Liver (tissue), 9 donors: ENCODE data around the gene CTTNBP2. TPM values are rescaled to one million over a fixed set of nuclear protein-coding genes. Genes with fewer than 3 reads are reported as not detected.

Experiments
- DNase-seq: peaks from one replicate; pipeline ENCODE4 v3.0.0-alpha.2; 2017; ENCODE audit warnings: low spot score
- H3K27ac ChIP-seq, 2 donors: one replicate each; pipeline ENCODE4 v1.7.0; 2013; ENCODE audit warnings: inconsistent platforms in 2 of 2, low read length in 2 of 2, control low read depth in 1 of 2, low read depth in 1 of 2, mild to moderate bottlenecking in 1 of 2
- H3K27me3 ChIP-seq, 4 donors: one replicate each; pipeline versions ENCODE4 v1.6.1 to v1.7.0; 2013; ENCODE audit warnings: low read length in 3 of 4, inconsistent platforms in 1 of 4, mild to moderate bottlenecking in 1 of 4, moderate library complexity in 1 of 4; ENCODE audit not compliant: control insufficient read depth in 4 of 4, insufficient read depth in 4 of 4
- H3K36me3 ChIP-seq, 4 donors: one replicate each; pipeline versions ENCODE4 v1.6.1 to v1.7.0; 2013; ENCODE audit warnings: low read length in 3 of 4, mild to moderate bottlenecking in 3 of 4, low read depth in 1 of 4, moderate library complexity in 1 of 4; ENCODE audit not compliant: control insufficient read depth in 4 of 4, insufficient read depth in 3 of 4
- H3K4me1 ChIP-seq, 4 donors: one replicate each; pipeline versions ENCODE4 v1.6.1 to v1.7.0; 2013; ENCODE audit warnings: low read length in 3 of 4, mild to moderate bottlenecking in 3 of 4, moderate library complexity in 1 of 4; ENCODE audit not compliant: control insufficient read depth in 4 of 4, insufficient read depth in 4 of 4
- H3K4me3 ChIP-seq, 3 donors: one replicate each; pipeline versions ENCODE4 v1.6.1 to v1.7.0; 2013; ENCODE audit warnings: low read length in 3 of 3, control low read depth in 1 of 3, low read depth in 1 of 3, mild to moderate bottlenecking in 1 of 3
- H3K9ac ChIP-seq, 2 donors: one replicate each; pipeline ENCODE4 v1.7.0; 2013; ENCODE audit warnings: low read length in 2 of 2, mild to moderate bottlenecking in 2 of 2, moderate library complexity in 2 of 2, control low read depth in 1 of 2, low read depth in 1 of 2
- H3K9me3 ChIP-seq, 4 donors: one replicate each; pipeline versions ENCODE4 v1.6.1 to v1.7.0; 2013; ENCODE audit warnings: low read length in 3 of 4; ENCODE audit not compliant: control insufficient read depth in 4 of 4
- EGR1 ChIP-seq, 2 donors: IDR thresholded peaks; 2 replicates each; pipeline ENCODE4 v1.6.1; 2016 to 2018; ENCODE audit warnings: antibody characterized with exemption in 2 of 2, low read depth in 2 of 2
- FOXA2 ChIP-seq: IDR thresholded peaks from 2 replicates; pipeline ENCODE4 v1.6.1; 2016; ENCODE audit warnings: antibody characterized with exemption
- GABPA ChIP-seq, 2 donors: IDR thresholded peaks in 1 of 2; conservative IDR thresholded peaks in 1 of 2; 2 replicates each; pipeline ENCODE4 v1.6.1; 2016; ENCODE audit warnings: antibody characterized with exemption in 2 of 2, mild to moderate bottlenecking in 1 of 2, moderate library complexity in 1 of 2
- HNF4A ChIP-seq, 2 donors: conservative IDR thresholded peaks; 2 replicates each; pipeline ENCODE4 v1.6.1; 2016; ENCODE audit warnings: antibody characterized with exemption in 2 of 2, mild to moderate bottlenecking in 2 of 2
- JUND ChIP-seq, 2 donors: IDR thresholded peaks; 2 replicates each; pipeline ENCODE4 v1.6.1; 2016; ENCODE audit warnings: antibody characterized with exemption in 2 of 2
- MAX ChIP-seq: IDR thresholded peaks from 2 replicates; pipeline ENCODE4 v1.6.1; 2016; ENCODE audit warnings: antibody characterized with exemption
- NR2F2 ChIP-seq: IDR thresholded peaks from 2 replicates; pipeline ENCODE4 v1.6.1; 2016; ENCODE audit warnings: antibody characterized with exemption
- RAD21 ChIP-seq, 2 donors: IDR thresholded peaks; 2 replicates each; pipeline ENCODE4 v1.6.1; 2016; ENCODE audit warnings: antibody characterized with exemption in 2 of 2, mild to moderate bottlenecking in 2 of 2
- REST ChIP-seq: IDR thresholded peaks from 2 replicates; pipeline ENCODE4 v1.6.1; 2016; ENCODE audit warnings: antibody characterized with exemption, mild to moderate bottlenecking
- RXRA ChIP-seq, 2 donors: IDR thresholded peaks; 2 replicates each; pipeline ENCODE4 v1.6.1; 2017 to 2018; ENCODE audit warnings: antibody characterized with exemption in 2 of 2, mild to moderate bottlenecking in 1 of 2
- SP1 ChIP-seq: IDR thresholded peaks from 2 replicates; pipeline ENCODE4 v1.6.1; 2018; ENCODE audit warnings: antibody characterized with exemption, mild to moderate bottlenecking
- TAF1 ChIP-seq: conservative IDR thresholded peaks from 2 replicates; pipeline ENCODE4 v1.6.1; 2016; ENCODE audit warnings: antibody characterized with exemption, mild to moderate bottlenecking
- YY1 ChIP-seq: IDR thresholded peaks from 2 replicates; pipeline ENCODE4 v1.6.1; 2016; ENCODE audit warnings: antibody characterized with exemption, mild to moderate bottlenecking
- WGBS: extraction: QIAGEN DNeasy Blood & Tissue Kit; methylation state at CpG from one replicate; pipeline ENCODE4 v1.1.7; 2013; 5-methylcytosine and 5-hydroxymethylcytosine counted together
- polyA plus RNA-seq, 2 donors: library from polyadenylated mRNA; stranded (reverse) in 1 of 2; unstranded in 1 of 2; fragments of 200-250 nt in 1 of 2; fragments of >200 nt in 1 of 2; fragmentation: Nextera tagmentation in 1 of 2; extraction: Ambion mirVana in 1 of 2; gene quantifications; one replicate each; pipeline versions ENCODE4 v1.2.1 to v1.2.3, GENCODE V29; 2013 to 2015
- total RNA-seq, 2 donors: library from RNA; depleted of rRNA; stranded (reverse); fragments of >200 nt; gene quantifications; one replicate each; pipeline ENCODE4 v1.2.3, GENCODE V29; 2014
- TF ChIP-seq, protein P1 (sequence below): IDR thresholded peaks from 2 replicates; pipeline ENCODE4 v1.6.1; 2016; ENCODE audit warnings: antibody characterized with exemption
- TF ChIP-seq, protein P2 (sequence below): fragments of 150-350 bp; IDR thresholded peaks from 2 replicates; pipeline ENCODE4 v1.5.1; 2017; ENCODE audit warnings: improper control_type of control experiment, low read depth, low read length; ENCODE audit not compliant: missing input control
- donor health status: healthy.
- donor health status: healthy.
- donor health status: healthy.
- donor health status: healthy.
- donor health status: healthy.

Gene CTTNBP2
- total and polyA plus RNA-seq, 4 donors, result 1.2 to 1.7 (median 1.5) TPM

DNA sequence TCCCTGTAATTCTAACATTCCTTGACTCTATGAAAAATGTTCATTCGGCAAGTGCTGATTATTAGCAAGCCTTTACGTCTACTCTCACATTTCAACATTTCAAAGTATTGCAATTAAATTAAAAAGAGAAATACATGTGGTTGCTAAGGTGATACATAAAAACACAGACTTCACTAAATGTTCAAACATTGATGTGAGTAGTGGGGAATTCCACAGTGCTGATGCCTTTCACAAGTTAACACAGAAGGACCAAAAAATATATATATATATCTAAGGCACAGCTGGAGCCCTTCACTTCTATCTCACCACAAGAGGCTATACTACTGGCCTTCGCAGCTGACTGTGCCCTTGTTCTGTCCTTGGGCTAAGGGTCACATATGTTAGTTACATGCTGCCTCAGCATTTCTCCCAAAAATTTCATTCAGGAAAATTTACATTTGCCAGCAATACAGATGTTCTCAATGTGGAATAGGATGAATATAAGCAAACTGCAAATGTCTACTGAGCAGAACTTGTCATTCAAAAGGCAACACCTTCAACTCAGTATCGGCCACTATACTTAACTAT is 13.9 kb downstream of the CTTNBP2 start:
- no peak overlapping the region for H3K27ac ChIP-seq
- no peak overlapping the region for H3K4me3 ChIP-seq
- no peaks in the 10 kb centered on the region for H3K36me3 ChIP-seq
- H3K9me3 ChIP-seq, result no peaks in the 10 kb centered on the region
- 93% methylated on average over 4 of the region's 4 CpGs for WGBS
- H3K27me3 ChIP-seq, result no peaks in the 10 kb centered on the region
- TF ChIP-seq, protein P1, sequence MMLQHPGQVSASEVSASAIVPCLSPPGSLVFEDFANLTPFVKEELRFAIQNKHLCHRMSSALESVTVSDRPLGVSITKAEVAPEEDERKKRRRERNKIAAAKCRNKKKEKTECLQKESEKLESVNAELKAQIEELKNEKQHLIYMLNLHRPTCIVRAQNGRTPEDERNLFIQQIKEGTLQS, result no peak
- no peak for TF ChIP-seq RXRA (IDR thresholded peaks at IDR 0.05)
- no peak overlapping the region for H3K9ac ChIP-seq
- DNase-seq, result no peak
- H3K4me1 ChIP-seq, result peaks cover 0 to 1% (median 0%) of the 10 kb centered on the region in 4 donors

DNA sequence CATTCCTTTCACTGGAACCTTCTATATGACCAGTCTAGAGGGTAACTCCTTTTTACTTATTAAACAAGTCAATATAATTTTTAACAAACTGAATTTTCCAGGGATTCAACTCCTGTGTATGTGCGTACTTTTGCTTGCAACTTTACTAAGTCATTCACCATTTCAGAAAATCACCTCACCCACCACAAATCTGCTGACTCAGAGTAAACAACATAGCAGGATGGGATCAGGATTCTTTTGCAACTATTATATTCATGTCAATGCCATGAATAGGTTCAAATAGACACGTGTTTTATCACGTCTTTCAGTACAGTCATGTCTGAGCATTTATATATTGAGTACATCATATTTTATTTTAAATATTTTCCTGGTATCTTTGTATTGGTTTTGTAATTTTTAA is 14.5 kb downstream of the CTTNBP2 start:
- Histone ChIP-seq H3K4me3 (no peak overlapping the region), H3K9me3 (no peaks in the 10 kb centered on the region), H3K4me1 (peaks cover 0 to 1% (median 0%) of the 10 kb centered on the region in 4 donors), H3K9ac (no peak overlapping the region), H3K27ac (no peak overlapping the region), H3K36me3 (no peaks in the 10 kb centered on the region), H3K27me3 (no peaks in the 10 kb centered on the region)
- WGBS, result 82% methylated on average over 3 of the region's 3 CpGs
- no peak for DNase-seq
- TF ChIP-seq FOXA2, result no peak
- no peak for TF ChIP-seq RXRA (IDR thresholded peaks at IDR 0.05)
- TF ChIP-seq, protein P1, result no peak
- TF ChIP-seq REST, result no peak
- TF ChIP-seq GABPA (IDR thresholded peaks at IDR 0.05 in 1 of 2, conservative IDR thresholded peaks at IDR 0.05 in 1 of 2), result no peak
- TF ChIP-seq, protein P2, sequence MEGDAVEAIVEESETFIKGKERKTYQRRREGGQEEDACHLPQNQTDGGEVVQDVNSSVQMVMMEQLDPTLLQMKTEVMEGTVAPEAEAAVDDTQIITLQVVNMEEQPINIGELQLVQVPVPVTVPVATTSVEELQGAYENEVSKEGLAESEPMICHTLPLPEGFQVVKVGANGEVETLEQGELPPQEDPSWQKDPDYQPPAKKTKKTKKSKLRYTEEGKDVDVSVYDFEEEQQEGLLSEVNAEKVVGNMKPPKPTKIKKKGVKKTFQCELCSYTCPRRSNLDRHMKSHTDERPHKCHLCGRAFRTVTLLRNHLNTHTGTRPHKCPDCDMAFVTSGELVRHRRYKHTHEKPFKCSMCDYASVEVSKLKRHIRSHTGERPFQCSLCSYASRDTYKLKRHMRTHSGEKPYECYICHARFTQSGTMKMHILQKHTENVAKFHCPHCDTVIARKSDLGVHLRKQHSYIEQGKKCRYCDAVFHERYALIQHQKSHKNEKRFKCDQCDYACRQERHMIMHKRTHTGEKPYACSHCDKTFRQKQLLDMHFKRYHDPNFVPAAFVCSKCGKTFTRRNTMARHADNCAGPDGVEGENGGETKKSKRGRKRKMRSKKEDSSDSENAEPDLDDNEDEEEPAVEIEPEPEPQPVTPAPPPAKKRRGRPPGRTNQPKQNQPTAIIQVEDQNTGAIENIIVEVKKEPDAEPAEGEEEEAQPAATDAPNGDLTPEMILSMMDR, result no peak
- no peak for TF ChIP-seq TAF1
- no peak for TF ChIP-seq SP1
- no peak for TF ChIP-seq EGR1 (IDR thresholded peaks at IDR 0.05; ENCODE audit: low read depth in 2 of 2)

GRCh38 chr7:117857718-117858117 is 15.5 kb downstream of the CTTNBP2 start:
- no peak for TF ChIP-seq NR2F2
- TF ChIP-seq GABPA (IDR thresholded peaks at IDR 0.05 in 1 of 2, conservative IDR thresholded peaks at IDR 0.05 in 1 of 2), result no peak
- no peak for TF ChIP-seq JUND (IDR thresholded peaks at IDR 0.05)
- TF ChIP-seq MAX, result no peak
- no peak for TF ChIP-seq FOXA2
- TF ChIP-seq RXRA (IDR thresholded peaks at IDR 0.05), result no peak
- no peak for TF ChIP-seq YY1
- TF ChIP-seq, protein P2, result no peak
- TF ChIP-seq HNF4A (conservative IDR thresholded peaks at IDR 0.05), result no peak
- TF ChIP-seq RAD21 (IDR thresholded peaks at IDR 0.05), result no peak
- TF ChIP-seq, protein P1, result no peak
- 96% methylated on average over 6 of the region's 6 CpGs for WGBS
- Histone ChIP-seq H3K27me3 (no peaks in the 10 kb centered on the region), H3K4me1 (peaks cover 0 to 1% (median 0%) of the 10 kb centered on the region in 4 donors), H3K4me3 (no peak overlapping the region), H3K9ac (no peak overlapping the region), H3K27ac (no peak overlapping the region), H3K36me3 (no peaks in the 10 kb centered on the region), H3K9me3 (no peaks in the 10 kb centered on the region)
- no peak for DNase-seq
